HG02588 (cell line): ENCODE data around the gene NPIPB6.
A peak's percentile ranks its signal among the peaks of the same experiment; 100 is the strongest.
"Not testable (repeated sequence)": the region's sequence is repeated elsewhere in the genome, so short reads cannot be mapped to it uniquely, and the experiment has no call there.

ENCODE experiments used
- ATAC-seq: cut with Tn5 transposase; IDR thresholded peaks from one replicate; pipeline ENCODE4 v1.9.1; 2021; ENCODE audit warnings: mild to moderate bottlenecking, moderate library complexity; ENCODE audit not compliant: unreplicated experiment

Gene NPIPB6

DNA sequence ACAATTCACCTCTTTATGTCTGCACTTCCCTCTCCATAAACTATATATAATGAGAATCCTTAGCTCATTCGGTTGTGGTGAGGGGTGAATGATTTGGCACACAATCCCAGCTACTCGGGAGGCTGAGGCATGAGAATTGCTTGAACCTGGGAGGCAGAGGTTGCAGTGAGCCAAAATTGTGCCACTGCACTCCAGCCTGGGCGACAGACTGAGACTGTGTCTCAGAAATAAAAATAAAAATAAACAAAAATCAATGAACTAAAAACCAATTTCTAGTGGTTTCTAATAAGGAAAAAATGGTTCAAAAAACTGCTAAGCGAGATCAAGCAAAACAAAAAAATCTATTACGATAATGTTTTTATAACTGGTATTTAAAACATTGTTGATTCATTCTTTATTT, at the start of gene NPIPB6:
Gene NPIPB6 (minus strand): TSS at position 101 of the 400 bp plus-strand sequence. CDS start 686 bp downstream, outside the sequence.
- not testable (repeated sequence) for ATAC-seq

GRCh38 chr16:28403220-28404072, 40.1 kb upstream of the NPIPB6 start, which contains the start of gene EIF3CL:
Gene EIF3CL, minus strand, starts transcription at chr16:28403841. Its CDS starts 223 bp downstream, at chr16:28403618.
- peak; percentile 99 for ATAC-seq

DNA sequence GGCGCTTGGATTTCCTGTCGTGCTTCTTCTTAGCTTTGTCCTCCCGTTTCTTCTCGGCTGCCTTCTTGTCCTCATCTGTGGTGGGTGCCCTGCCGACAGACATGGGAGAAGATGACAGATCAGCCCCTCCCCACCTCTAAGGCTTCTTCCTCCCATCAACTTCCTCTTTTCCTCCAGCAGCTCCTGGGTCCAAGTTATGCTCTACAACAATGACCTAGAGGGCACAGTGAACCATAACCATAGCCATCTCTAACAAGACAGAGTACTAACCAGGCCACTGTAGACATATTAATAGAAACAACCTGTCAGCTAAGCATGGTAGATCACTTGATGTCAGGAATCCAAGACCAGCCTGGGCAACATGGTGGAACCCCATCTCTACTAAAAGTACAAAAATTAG, 28.7 kb upstream of the NPIPB6 start:
- not testable (repeated sequence) for ATAC-seq

DNA sequence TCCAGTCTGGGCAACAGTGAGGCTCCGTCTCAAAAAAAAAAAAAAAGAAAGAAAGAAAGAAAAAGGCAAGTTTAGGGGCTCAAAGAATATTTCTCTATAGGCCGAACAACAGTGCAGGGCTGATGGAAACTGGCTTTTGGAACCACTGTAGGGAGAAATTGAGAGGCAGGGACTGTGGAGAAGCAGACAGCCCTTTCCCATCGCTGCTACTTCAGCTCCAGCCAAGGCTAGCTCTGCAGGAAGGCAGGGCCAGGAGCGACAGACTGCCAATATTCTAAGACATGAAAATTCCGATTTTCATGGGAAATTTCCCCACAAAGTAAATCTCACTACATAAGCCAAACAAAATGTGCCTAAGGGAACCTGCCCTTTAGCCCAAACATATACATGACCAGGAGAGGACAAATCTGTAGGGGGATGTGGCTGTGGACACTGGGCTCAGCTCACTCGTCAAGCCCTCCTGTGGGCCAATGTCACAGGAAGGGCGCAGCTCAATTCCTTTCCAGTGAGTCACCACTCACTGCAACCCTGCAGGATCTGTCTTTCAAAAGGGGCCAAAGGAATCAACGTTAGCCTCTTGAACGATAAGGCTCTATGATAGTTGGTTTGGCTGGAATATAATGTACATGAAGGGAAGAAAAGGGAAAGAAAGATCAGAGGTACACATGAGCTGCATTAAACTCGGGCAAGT, 19.0 kb upstream of the NPIPB6 start:
- ATAC-seq: not testable (repeated sequence)

DNA sequence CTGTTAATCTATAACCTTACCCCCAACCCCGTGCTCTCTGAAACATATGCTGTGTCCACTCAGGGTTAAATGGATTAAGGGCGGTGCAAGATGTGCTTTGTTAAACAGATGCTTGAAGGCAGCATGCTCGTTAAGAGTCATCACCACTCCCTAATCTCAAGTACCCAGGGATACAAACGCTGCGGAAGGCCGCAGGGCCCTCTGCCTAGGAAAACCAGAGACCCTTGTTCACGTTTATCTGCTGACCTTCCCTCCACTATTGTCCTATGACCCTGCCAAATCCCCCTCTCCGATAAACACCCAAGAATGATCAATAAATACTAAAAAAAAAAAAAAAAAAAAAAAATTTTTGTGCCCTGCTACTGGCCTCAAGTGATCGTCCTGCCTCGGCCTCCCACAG, 14.5 kb upstream of the NPIPB6 start:
- not testable (repeated sequence) for ATAC-seq

DNA sequence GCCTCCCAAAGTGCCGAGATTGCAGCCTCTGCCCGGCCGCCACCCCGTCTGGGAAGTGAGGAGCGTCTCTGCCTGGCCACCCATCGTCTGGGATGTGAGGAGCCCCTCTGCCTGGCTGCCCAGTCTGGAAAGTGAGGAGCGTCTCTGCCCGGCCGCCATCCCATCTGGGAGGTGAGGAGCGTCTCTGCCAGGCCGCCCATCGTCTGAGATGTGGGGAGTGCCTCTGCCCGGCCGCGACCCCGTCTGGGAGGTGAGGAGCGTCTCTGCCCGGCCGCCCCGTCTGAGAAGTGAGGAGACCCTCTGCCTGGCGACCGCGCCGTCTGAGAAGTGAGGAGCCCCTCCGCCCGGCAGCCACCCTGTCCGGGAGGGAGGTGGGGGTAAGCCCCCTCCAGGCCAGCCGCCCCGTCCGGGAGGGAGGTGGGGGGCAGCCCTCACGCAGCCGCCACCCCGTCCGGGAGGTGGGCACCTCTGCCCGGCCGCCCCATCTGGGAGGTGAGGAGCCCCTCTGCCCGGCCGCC, 13.9 kb upstream of the NPIPB6 start:
- not testable (repeated sequence) for ATAC-seq

DNA sequence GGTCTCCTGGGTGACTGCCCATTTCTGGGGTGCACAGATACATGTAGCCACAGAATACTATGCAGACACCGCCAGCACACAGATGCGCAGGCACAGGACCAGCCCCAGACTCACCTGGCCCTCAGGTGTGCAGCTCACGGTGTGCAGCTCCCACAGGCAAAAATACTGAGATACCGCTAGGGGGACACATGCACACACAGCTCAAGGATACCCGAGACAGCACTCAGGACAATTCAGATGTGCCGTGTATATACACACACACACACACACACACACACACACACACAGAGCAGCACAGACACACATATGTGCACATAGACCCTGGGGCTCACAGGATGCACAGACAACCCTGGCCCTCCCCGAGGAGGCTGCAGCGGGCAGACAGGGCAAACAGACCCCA, 11.8 kb upstream of the NPIPB6 start:
- not testable (repeated sequence) for ATAC-seq

- ATAC-seq: not testable (repeated sequence)
These were observed 11.0 kb upstream of the NPIPB6 start for GRCh38 chr16:28374281-28374680.

GRCh38 chr16:28367926-28368325, 4.6 kb upstream of the NPIPB6 start:
- not testable (repeated sequence) for ATAC-seq

GRCh38 chr16:28364268-28365173, 1.2 kb upstream of the NPIPB6 start:
- peak; percentile 85 for ATAC-seq

GRCh38 chr16:28362600-28362999, 708 bp downstream of the NPIPB6 start:
- not testable (repeated sequence) for ATAC-seq

DNA sequence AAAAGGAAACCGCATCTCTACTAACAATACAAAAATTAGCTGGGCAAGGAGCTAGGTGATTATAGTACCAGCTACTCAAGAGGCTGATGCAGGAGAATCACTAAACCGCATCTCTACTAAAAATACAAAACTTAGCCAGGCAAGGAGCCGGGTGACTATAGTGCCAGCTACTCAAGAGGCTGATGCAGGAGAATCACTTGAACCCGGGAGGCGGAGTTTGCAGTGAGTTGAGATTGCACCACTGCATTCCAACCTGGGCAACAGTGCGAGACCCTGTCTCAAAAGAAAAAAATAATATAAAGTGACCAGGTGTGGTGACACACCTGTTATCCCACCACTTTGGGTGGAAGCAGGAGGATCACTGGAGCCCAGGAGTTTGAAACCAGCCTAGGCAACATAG, 25.1 kb downstream of the NPIPB6 start:
- ATAC-seq: not testable (repeated sequence)

DNA sequence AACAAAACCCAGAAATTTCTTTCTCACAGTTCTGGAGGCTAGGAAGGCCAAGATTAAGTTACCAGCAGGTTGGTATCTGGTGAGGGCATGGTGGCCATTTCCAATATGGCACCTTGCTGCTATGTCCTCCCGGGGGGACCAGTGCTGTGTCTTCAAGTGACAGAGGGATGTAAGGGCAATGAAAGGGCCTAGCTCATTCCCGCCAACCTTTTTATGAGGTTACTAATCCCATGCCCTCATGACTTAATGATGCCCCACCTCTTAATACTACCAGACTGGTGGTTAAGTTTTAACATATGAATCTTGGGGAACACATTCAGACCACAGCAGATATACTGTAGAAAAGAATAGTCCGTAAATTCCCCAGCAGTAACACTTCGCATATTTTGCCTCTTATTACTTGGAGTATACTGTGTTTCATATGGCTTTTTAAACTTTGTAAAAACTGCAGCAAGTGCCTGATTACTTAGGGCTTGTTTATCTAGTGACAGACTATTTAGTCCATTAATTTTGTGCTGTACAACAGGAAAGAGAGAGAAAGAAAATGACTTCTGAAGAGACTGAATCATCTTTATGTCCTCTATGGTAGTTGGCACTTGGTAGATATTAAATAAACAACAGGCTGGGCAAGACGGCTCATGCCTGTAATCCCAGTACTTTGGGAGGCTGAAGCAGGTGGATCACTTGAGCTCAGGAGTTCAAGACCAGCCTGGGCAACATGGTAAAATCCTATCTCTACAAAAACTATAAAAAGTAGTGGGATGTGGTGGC, 26.2 kb downstream of the NPIPB6 start:
- ATAC-seq: not testable (repeated sequence)

- ATAC-seq: not testable (repeated sequence)
These were observed 27.6 kb downstream of the NPIPB6 start for GRCh38 chr16:28335678-28336077.

GRCh38 chr16:28332632-28333031, 30.7 kb downstream of the NPIPB6 start:
- ATAC-seq: not testable (repeated sequence)

DNA sequence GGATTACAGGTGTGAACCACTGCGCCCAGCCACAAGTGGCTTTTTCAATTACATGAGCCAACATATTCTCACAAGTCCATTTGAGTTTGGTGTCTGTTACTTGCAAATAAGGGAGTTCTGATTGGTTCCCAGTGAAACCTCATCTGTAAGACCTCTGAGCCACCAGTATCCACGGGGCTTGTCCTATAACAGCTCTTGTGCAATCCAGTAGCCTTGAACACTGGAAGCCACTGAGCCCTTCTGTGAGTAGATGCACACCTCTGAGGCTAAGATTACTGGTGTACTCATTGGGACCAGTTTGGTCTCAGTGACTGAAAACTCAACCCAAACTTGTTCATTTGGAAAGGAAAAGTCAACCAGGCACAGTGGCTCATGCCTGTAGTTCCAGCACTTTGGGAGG, 32.3 kb downstream of the NPIPB6 start:
- ATAC-seq: not testable (repeated sequence)

DNA sequence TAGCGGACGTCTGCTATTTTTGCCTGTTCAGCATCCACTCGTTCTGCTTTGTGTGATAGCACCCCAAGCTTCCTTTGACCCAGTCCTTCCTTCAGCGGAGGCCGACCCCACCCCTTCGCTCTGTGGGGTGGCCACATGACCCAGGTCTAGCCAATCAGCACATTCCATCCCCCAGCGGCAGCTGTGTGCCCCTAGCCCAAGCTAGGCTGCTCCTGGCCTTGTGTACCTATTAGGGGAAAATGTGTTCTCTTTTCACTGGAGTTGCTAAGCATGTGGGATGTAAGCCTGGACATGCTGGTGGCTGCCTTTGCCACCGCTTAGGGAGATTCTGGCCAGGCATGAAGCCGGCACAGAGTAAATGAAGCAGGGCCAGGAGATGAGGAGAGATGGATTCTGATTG, 33.1 kb downstream of the NPIPB6 start:
- not testable (repeated sequence) for ATAC-seq

DNA sequence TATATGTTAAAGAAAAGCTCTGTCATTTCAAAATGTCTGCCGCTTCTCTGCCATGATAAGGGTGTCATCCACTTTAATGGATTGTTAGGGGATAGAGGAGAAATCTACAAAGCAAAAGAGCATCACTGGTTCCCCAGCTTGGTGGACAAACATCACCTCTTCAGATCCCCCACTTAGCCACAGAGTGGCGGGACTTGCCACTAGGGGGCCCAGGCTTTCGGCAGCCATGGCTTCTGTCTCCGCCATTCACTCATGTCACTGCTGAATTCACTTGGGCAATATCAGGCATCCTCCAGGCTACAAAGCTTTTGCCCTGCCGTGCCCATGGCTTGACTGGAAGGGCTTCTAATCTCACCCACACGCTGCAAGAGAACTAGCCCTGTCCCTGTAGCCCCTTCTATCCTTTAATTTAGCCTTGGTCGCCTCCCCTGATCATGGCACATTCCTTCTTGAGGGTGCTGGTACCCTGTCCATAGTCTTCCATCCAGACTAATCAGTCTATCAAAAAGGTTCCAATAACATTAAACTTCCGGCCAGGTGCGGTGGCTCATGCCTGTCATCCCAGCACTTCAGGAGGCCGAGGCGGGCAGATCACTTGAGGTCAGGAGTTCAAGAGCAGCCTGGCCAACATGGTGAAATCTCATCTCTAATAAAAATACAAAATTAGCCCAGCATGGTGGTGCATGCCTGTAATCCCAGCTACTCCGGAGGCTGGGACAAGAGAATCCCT, 36.3 kb downstream of the NPIPB6 start:
- ATAC-seq: no peak

GRCh38 chr16:28324887-28325279, 38.4 kb downstream of the NPIPB6 start:
- no peak for ATAC-seq
